ACC112 (cell line): ENCODE measurements around the gene TXN2.
A peak's percentile ranks its signal among the peaks of the same experiment; 100 is the strongest.
"Not testable (repeated sequence)": the region's sequence is repeated elsewhere in the genome, so short reads cannot be mapped to it uniquely, and the experiment has no call there.

Experiments used
- H2AFZ ChIP-seq: fragments of 200-600 bp; sonication (generic); one replicate; pipeline ENCODE4 v1.6.0; 2017; ENCODE audit warnings: antibody characterized with exemption, low read length; ENCODE audit not compliant: unreplicated experiment
- H3K27ac ChIP-seq: fragments of 200-600 bp; sonication (generic); 2 replicates; pipeline ENCODE4 v1.5.1; 2014; ENCODE audit warnings: low read depth, mild to moderate bottlenecking, antibody characterized with exemption, low read length, moderate library complexity
- H3K27me3 ChIP-seq: fragments of 200-600 bp; sonication (generic); 2 replicates; pipeline ENCODE4 v1.6.1; 2014; ENCODE audit warnings: mild to moderate bottlenecking, antibody characterized with exemption, low read length, moderate library complexity, mixed read lengths; ENCODE audit not compliant: insufficient read depth
- H3K36me3 ChIP-seq: fragments of 200-600 bp; sonication (generic); 2 replicates; pipeline ENCODE4 v1.6.1; 2016; ENCODE audit warnings: mild to moderate bottlenecking, antibody characterized with exemption, low read length, moderate library complexity, mixed read lengths; ENCODE audit not compliant: insufficient read depth
- H3K4me1 ChIP-seq: fragments of 200-600 bp; sonication (generic); one replicate; pipeline ENCODE4 v1.6.1; 2016; ENCODE audit warnings: low read length, mixed read lengths; ENCODE audit not compliant: insufficient read depth, unreplicated experiment, control insufficient read depth
- H3K4me3 ChIP-seq: fragments of 200-600 bp; sonication (generic); 2 replicates; pipeline ENCODE4 v1.5.1; 2014; ENCODE audit warnings: mild to moderate bottlenecking, low read depth, low read length
- H3K79me2 ChIP-seq: fragments of 200-600 bp; sonication (generic); one replicate; pipeline ENCODE4 v1.6.0; 2016; ENCODE audit warnings: low read length; ENCODE audit not compliant: control insufficient read depth, unreplicated experiment, insufficient read depth

The TXN2 gene

DNA sequence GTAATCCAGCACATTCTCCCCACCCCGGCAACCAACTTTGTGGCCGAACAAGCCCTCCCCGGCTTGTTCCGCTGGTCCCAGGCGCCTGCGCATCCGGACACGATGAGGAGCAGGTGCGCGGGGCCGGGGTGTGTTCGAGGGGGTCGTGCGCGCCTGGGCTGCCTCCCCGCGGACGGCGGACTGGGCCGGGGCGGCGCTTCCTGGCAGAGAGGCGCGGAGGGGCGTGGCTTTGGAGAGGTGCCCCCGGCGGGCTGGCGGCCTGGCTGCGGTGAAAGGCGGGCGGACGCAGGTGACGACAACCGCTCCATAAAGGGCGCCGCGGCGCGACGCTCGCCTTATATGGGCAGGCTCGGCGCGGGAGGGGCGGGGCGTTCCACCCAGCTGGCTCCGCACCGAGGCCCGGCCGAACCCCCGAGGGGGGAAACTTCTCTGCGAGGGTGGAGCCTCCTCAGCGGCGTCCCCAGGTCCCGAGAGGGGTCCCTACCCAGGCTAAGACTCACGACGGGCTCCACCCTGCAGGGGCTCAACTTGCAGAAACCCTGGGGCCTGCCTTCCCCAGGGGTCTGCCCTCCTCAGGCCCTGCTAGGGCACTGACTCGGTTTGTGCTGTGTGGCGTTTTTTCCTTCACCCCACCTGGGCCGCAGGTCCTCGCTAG is 26.4 kb downstream of the TXN2 start:
- Histone ChIP-seq H3K79me2 (no peaks in the 10 kb centered on the region), H3K4me1 (peaks cover 4% of the 10 kb centered on the region), H3K36me3 (no peaks in the 10 kb centered on the region), H3K4me3 (peak overlapping the region; percentile 76), H3K27ac (no peak overlapping the region), H3K27me3 (no peaks in the 10 kb centered on the region), H2AFZ (no peak overlapping the region)

DNA sequence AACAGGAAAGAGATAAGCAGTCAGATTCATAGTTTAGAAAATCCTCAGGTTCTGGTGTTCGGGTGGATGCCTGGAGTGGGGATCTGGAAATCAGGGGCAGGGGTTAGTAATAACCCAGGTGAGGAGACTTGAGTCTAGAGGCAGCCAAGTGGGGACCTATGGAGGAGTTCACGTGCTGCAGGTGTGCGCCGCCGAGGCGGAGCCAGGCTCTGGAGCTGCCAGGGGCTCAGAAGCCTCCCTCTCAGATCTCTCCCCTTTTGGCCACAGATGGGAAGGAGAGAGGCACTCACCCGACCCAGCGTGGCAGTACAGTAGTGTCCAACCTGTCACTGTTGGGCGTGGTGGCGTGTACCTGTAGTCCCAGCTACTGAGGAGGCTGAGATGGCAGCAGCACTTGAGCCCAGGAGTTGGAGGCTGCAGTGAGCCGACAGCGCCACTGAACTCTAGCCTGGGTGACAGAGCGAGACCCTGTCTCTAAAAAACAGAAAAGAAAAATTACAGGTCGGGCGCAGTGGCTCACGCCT is 27.5 kb downstream of the TXN2 start:
- Histone ChIP-seq H3K27ac (no peak overlapping the region), H3K36me3 (no peaks in the 10 kb centered on the region), H3K79me2 (no peaks in the 10 kb centered on the region), H3K4me1 (peaks cover 4% of the 10 kb centered on the region), H2AFZ (no peak overlapping the region), H3K27me3 (no peaks in the 10 kb centered on the region), H3K4me3 (no peak overlapping the region)

DNA sequence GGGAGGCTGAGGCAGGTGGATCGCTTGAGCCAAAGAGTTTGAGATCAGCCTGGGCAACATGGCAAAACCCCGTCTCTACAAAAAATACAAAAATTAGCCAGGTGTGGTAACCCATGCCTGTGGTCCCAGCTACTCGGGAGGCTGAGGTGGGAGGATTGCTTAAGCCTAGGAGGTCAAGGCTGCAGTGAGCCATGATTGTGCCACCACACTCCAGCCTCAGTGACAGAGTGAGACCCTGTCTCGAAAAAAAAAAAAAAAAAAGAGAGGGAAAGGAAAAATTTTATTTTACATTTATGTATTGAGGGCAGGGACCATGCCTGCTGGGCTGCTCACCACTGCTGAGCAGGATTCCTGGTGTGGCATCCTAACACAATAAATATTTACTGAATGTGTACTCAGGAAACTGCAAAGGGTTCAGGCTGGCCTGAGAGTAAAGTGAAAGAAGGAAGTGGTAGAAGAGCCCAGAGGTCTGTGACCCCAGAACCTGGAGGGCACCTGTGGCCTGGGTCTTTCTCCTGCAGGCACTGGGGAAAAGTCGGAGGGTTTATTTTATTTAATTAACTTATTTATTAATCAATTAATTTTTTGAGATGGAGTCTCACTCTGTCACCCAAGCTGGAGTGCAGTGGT is 28.3 kb downstream of the TXN2 start:
- H3K36me3 ChIP-seq, H3K79me2 ChIP-seq, H3K4me3 ChIP-seq, H2AFZ ChIP-seq, H3K27ac ChIP-seq, H3K27me3 ChIP-seq, H3K4me1 ChIP-seq: not testable (repeated sequence)

DNA sequence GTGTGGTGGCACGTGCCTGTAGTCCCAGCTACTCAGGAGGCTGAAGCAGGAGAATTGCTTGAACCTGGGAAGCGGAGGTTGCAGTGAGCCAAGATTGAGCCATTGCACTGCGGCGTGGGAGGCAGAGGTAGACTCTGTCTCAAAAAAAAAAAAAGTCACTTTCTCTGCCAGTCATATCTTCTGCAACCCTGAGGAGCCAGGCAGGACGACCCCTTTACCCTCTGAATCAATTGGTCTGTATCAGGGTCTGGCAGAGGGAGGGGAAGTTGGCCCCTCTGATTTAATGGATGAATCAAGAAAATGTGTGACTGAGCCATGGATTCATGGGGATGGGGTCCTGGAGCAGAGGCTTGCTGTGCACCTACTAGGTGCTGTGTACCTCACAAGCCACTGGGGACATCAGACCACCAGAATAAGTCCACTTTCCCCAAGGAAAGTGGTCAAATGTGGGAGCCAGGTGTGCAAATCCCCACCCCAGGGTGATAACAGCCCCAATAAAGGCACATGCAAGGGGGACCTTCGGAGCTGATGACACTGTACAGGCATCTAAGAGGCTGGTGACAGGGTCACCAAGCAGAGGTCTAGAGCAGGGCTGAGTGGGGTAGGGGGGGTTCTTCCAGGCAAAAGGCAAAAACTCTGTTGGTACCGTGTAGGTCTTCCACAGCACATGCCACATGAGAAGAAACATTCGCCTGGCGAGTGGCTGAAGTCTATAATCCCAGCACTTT is 29.0 kb downstream of the TXN2 start:
- H3K36me3 ChIP-seq: no peaks in the 10 kb centered on the region
- H3K79me2 ChIP-seq: no peaks in the 10 kb centered on the region
- no peak overlapping the region for H2AFZ ChIP-seq
- H3K27ac ChIP-seq: no peak overlapping the region
- H3K4me1 ChIP-seq: peaks cover 4% of the 10 kb centered on the region
- H3K27me3 ChIP-seq: no peaks in the 10 kb centered on the region
- H3K4me3 ChIP-seq: no peak overlapping the region

DNA sequence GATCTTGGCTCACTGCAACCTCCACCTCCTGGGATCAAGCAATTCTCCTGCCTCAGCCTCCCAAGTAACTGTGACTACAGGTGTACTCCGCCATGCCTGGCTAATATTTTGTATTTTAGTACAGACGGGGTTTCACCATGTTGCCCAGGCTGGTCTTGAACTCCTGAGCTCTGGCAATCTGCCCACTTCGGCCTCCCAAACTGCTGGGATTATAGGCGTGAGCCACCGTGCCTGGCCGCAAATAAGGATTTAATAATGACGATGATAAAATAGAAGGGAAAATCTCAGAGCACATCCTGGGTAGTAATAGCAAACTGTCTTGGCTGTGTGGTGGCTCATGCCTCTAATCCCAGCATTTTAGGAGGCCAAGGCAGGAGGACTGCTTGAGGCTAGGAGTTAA is 30.5 kb downstream of the TXN2 start:
- H3K79me2 ChIP-seq, H3K27me3 ChIP-seq, H3K27ac ChIP-seq, H3K4me3 ChIP-seq, H2AFZ ChIP-seq, H3K4me1 ChIP-seq, H3K36me3 ChIP-seq: not testable (repeated sequence)

DNA sequence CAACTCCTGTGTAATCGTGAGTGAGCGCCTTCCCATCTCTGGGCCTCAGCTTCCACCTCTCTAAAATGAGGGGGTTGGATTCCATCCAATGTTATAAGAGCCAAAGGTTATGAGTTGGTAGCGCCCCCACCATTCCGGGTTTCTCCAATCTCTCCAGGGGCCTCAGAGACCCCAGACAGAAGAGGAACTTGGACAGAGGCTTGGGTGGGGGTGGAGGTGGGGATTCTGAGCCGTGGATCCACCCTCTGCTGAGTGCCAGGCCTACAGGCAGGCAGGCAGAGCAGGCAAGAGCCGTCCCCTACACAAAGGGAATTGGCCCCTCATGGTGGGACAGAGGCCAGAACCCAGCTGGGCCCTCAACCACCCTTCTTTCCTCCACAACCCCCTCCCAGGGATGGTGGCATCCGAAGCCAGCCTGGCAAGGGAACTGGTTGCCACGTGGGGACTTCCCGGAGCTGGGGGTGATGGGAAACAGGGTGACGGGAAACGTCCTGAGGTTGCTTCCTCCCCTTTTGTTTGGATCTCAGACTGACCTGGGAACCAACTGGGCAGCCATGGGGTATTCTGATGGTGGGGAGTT is 31.8 kb downstream of the TXN2 start:
- no peak overlapping the region for H3K27ac ChIP-seq
- no peak overlapping the region for H3K4me3 ChIP-seq
- H3K36me3 ChIP-seq: no peaks in the 10 kb centered on the region
- peaks cover 4% of the 10 kb centered on the region for H3K4me1 ChIP-seq
- H3K79me2 ChIP-seq: no peaks in the 10 kb centered on the region
- no peak overlapping the region for H2AFZ ChIP-seq
- no peaks in the 10 kb centered on the region for H3K27me3 ChIP-seq

DNA sequence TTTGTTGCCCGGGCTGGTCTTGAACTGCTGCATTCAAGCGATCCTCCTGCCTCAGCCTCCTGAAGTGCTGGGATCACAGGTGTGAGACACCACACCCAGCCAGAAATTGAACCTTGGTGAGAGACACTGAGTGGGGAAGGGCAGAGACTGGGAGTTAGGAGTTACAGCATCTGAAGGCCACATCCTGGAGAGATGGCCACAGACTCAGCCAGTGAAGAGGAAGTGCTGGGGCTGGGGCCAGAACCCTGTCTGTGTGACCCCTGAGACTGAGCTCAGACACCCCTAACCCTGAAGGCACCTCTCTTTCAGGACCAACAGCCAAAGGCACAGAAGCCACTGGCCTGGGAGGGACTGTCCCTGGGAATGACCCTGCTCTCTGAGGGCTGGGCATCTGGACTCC is 33.8 kb downstream of the TXN2 start:
- H3K27ac ChIP-seq: no peak overlapping the region
- H3K79me2 ChIP-seq: no peaks in the 10 kb centered on the region
- H3K27me3 ChIP-seq: no peaks in the 10 kb centered on the region
- no peak overlapping the region for H2AFZ ChIP-seq
- peaks cover 4% of the 10 kb centered on the region for H3K4me1 ChIP-seq
- H3K4me3 ChIP-seq: no peak overlapping the region
- H3K36me3 ChIP-seq: no peaks in the 10 kb centered on the region

DNA sequence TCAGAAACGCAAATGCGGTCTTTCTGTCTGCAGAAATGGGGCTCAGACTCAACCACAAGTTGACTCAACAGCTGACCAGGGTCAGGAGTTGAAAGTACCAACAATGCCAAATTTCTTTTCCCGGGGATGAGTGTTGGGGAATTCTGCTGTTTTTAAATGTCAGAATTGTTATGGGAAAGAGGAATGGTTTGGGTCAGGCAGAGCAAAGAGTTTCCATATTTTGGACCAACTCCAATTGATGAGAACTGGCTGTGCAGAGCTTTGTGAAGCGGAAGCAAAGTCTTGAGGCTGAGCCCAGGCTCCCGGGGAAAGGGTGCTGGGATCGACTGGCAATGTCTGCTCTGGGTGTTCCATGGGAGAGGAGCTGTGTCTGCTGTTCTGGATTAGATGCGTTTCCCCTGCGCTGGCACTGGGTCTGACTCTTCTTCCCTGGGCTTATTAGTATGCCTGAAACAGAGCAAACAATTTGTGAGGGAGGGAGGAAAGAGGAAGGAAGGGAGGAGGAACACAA is 36.2 kb downstream of the TXN2 start:
- Histone ChIP-seq H2AFZ (peak overlapping the region; percentile 11), H3K36me3 (no peaks in the 10 kb centered on the region), H3K79me2 (no peaks in the 10 kb centered on the region), H3K27ac (peak overlapping the region; percentile 57), H3K4me3 (no peak overlapping the region), H3K27me3 (no peaks in the 10 kb centered on the region), H3K4me1 (peaks cover under 1% of the 10 kb centered on the region)

DNA sequence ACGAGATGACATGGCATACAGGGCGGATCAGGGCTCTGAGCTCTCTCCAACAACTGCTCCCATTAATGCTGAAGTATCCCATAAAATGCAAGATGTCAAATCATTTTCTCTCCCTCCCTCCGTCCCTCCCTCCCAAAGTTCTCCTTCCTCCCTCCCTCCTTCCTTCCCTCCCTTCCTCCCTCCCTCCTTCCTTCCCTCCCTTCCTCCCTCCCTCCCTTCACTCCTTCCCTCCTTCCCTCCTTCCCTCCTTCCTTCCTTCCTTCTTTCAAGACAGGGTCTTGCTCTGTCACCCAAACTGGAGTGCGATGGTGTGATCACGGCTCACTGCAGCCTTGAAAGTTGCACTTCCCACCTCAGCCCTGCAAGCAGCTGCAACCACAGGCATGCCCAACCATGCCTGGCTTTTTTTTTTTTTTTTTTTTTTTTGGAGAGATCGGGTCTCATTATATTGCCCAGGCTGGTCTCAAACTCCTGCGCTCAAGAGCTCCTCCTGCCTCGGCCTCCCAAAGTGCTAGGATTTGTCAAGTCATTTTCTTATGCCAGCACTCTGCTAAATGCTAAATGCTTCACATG is 38.2 kb downstream of the TXN2 start:
- H3K79me2 ChIP-seq: no peaks in the 10 kb centered on the region
- H3K4me1 ChIP-seq: peaks cover 11% of the 10 kb centered on the region

DNA sequence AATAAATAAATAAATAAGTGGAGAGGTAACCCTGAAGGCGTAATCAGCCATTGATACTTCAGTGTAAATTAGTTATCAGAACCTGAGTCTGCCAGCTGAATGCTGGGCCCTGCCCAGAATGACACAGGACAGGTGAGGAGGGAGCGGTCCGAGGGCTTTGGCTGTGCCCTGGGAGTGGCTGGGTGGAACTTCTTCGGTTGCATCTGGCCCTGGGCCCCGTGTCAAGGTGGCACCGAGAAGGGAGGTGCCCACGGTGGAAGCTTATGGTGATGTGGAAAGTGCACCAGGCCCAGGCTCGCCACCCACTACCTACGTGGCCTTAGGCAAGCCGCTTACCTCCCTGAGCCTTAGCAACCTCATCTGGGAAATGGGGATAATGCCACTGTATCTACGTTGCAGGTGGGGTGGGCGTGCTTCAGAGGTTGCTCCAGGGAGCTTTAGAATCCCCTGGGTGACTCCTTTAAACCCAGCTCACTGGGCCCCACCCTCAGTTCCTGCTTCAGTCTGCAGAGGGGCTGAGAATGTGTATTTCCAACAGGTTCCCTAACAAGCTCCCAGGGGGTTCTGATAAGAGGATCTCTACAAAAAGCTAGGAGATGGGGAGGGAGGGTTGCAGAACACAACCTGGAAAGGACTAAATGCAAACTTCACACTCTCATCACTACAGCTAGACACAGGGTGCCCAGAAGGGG is 38.8 kb downstream of the TXN2 start:
- H3K27me3 ChIP-seq: no peaks in the 10 kb centered on the region
- H3K4me1 ChIP-seq: peaks cover 11% of the 10 kb centered on the region
- no peak overlapping the region for H3K27ac ChIP-seq
- no peak overlapping the region for H3K4me3 ChIP-seq
- H3K36me3 ChIP-seq: no peaks in the 10 kb centered on the region
- no peaks in the 10 kb centered on the region for H3K79me2 ChIP-seq
- no peak overlapping the region for H2AFZ ChIP-seq

More for the DNA sequence above, 38.2 kb downstream of the TXN2 start:
- Histone ChIP-seq H2AFZ (no peak overlapping the region), H3K36me3 (no peaks in the 10 kb centered on the region), H3K27ac (no peak overlapping the region), H3K27me3 (no peaks in the 10 kb centered on the region), H3K4me3 (no peak overlapping the region)
